ENCODE data around the gene TPGS1.

DNA sequence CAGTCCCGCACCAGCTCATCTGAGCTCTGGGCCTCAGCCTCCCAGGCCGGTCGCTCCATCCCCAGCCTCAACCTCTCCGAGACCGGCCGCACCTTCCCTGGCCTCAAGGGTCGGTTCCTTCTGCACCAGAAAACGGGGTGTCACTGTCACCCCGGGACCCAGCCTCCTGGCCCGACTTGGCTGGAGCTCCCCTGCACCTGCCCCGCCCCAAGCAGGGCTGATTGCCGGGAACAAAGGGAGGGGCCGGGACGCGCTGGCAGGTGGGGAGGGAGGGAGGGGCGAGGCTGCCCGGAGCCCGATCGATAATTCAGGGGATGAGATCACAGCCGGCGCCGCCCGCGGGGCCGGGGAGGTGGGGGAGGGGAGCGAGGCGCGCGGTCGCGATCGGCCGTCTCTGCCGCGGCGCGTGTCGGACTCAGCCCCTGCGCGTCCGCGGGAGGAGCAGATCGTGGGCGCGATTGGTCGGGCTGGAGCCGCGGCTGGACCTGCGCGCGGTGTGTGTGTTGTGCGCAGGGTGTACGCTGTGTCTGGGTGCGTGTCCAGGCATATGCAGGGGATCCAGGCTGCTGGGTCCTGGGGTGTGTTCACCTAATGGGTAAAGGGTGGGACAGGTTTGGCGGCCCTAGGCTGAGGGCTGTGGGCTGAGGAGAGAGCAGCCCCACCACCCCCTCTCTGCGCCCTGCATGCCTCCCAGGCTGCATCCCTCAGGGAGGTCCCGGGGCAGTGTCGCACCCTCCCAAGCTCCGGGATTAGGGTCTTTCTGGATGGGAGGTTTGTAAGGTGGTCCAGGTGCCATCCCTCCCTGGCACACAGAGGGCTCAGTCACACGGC, 45.4 kb upstream of the TPGS1 start:
- TF ChIP-seq CREB1 (IDR thresholded peaks at IDR 0.05; ENCODE audit: low read depth) (no peak), TAF1 (IDR thresholded peaks at IDR 0.05; ENCODE audit: low read depth) (no peak), FOXM1 (IDR thresholded peaks at IDR 0.05; ENCODE audit: borderline replicate concordance, low read depth) (no peak)
- TF ChIP-seq, protein P1, sequence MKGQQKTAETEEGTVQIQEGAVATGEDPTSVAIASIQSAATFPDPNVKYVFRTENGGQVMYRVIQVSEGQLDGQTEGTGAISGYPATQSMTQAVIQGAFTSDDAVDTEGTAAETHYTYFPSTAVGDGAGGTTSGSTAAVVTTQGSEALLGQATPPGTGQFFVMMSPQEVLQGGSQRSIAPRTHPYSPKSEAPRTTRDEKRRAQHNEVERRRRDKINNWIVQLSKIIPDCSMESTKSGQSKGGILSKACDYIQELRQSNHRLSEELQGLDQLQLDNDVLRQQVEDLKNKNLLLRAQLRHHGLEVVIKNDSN (IDR thresholded peaks at IDR 0.05): no peak
